ENCODE measurements around the gene TYMP. TPM values are rescaled to one million over a fixed set of nuclear protein-coding genes. Genes with fewer than 3 reads are reported as not detected.

TYMP gene
- total and polyA plus RNA-seq, 2 donors (not counting 3 experiments of a cell fraction or from before 2014, with no cell fraction given): 2.0 to 2.4 TPM

DNA sequence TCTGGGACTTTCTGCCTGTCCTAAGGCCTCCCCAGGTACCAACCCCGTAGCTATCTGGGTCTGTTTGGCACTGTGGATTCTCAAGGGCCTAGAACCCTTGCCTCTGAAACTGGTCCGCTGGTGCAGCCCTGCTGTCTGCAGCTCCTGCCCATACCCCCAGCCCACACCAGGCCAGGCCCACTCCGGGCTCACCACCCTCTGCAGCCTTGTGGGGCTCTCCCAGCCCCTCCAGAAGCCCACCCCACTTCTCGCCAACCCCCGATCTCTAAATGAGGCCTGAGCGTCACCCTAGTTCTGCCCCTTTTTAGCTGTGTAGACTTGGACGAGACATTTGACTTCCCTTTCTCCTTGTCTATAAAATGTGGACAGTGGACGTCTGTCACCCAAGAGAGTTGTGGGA is 20.6 kb upstream of the TYMP start:
- ChIA-PET POLR2A (no interaction called here), CTCF (interaction anchor here (1.1 to 2.8 kb wide), 3 partner anchors 9 to 25 kb away, joined by 3 to 11 read pairs (median 8); partner anchors contain the start of genes SCO2 and SYCE3)
- intact Hi-C loops (cut with micrococcal nuclease): no loop called here

DNA sequence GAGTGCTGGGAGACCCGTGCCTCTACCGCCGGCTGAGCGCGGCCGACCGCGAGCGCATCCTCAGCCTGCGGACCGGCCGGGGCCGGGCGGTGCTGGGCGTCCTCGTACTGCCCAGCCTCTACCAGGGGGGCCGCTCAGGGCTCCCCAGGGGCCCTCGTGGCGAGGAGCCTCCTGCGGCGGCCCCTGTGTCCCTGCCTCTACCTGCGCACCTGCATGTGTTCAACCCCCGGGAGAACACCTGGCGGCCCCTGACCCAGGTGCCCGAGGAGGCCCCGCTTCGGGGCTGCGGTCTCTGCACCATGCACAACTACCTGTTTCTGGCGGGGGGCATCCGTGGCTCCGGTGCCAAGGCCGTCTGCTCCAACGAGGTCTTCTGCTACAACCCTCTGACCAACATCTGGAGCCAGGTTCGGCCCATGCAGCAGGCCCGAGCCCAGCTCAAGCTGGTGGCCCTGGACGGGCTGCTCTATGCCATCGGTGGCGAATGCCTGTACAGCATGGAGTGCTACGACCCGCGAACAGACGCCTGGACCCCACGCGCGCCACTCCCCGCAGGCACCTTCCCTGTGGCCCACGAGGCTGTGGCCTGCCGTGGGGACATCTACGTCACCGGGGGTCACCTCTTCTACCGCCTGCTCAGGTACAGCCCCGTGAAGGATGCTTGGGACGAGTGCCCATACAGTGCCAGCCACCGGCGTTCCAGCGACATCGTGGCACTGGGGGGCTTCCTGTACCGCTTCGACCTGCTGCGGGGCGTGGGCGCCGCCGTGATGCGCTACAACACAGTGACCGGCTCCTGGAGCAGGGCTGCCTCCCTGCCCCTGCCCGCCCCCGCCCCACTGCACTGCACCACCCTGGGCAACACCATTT is 19.3 kb upstream of the TYMP start:
- DNase-seq (ENCODE audit: low read depth, low spot score) (no peak), FAIRE-seq (no peak)
- H2AFZ ChIP-seq (ENCODE audit: low read depth, low read length): no peak overlapping the region
- TF ChIP-seq JUN (IDR thresholded peaks at IDR 0.05; ENCODE audit: borderline replicate concordance, insufficient read depth, insufficient read length, low read depth) (no peak), FOS (IDR thresholded peaks at IDR 0.05; ENCODE audit: borderline replicate concordance, insufficient read depth, low read length) (no peak), EZH2 (IDR thresholded peaks at IDR 0.05; ENCODE audit: borderline replicate concordance, low read depth, low read length, severe bottlenecking) (no peak), GATA2 (IDR thresholded peaks at IDR 0.05; ENCODE audit: insufficient read depth, insufficient read length, low read depth, low read length) (no peak), POLR2A (IDR thresholded peaks at IDR 0.05; ENCODE audit: low read depth, low read length) (no peak), MYC (IDR thresholded peaks at IDR 0.05; ENCODE audit: low read depth, low read length) (no peak), CTCF (IDR thresholded peaks at IDR 0.05; ENCODE audit: extremely low read depth in 1 of 2, insufficient read depth in 1 of 2, low read depth in 1 of 2, low read length in 2 of 2) (no peak), POLR2AphosphoS5 (IDR thresholded peaks at IDR 0.05; ENCODE audit: insufficient read depth, low read depth, low read length) (no peak)
- TF ChIP-seq, protein P1, sequence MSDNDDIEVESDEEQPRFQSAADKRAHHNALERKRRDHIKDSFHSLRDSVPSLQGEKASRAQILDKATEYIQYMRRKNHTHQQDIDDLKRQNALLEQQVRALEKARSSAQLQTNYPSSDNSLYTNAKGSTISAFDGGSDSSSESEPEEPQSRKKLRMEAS (IDR thresholded peaks at IDR 0.05; ENCODE audit: insufficient read depth, insufficient read length): no peak
- no peak overlapping the region for H3K27ac ChIP-seq (ENCODE audit: insufficient read depth, low read depth, low read length)
- H3K9me1 ChIP-seq (replicated peaks; ENCODE audit: control insufficient read depth, extremely low read depth, insufficient read depth, low read length): no peaks in the 10 kb centered on the region
- ChIA-PET CTCF (interaction anchor here (2.2 to 2.8 kb wide), 3 partner anchors 14 to 23 kb away, joined by 8 to 11 read pairs (median 9); partner anchors contain the start of genes SCO2 and SYCE3), POLR2A (no interaction called here)
- H3K27me3 ChIP-seq (ENCODE audit: control insufficient read depth in 2 of 2, insufficient read depth in 2 of 2, low read length in 2 of 2): peaks cover 29 to 43% of the 10 kb centered on the region in 2 experiments
- no peak overlapping the region for H3K4me3 ChIP-seq (replicated peaks in 1 of 3; ENCODE audit: insufficient read depth in 1 of 3, low read depth in 1 of 3, low read length in 3 of 3)
- H3K4me2 ChIP-seq (ENCODE audit: insufficient read depth, low read length): no peak overlapping the region
- no peaks in the 10 kb centered on the region for H3K4me1 ChIP-seq (ENCODE audit: control insufficient read depth, extremely low read depth, insufficient read depth, low read length)
- H3K9me3 ChIP-seq (replicated peaks; ENCODE audit: control insufficient read depth, insufficient read depth, low read length): no peaks in the 10 kb centered on the region
- intact Hi-C loops (cut with micrococcal nuclease): no loop called here
- no TSS peak for BruUV-seq (replicated peaks)
- H4K20me1 ChIP-seq (replicated peaks; ENCODE audit: control insufficient read depth, extremely low read depth, insufficient read depth, low read length): no peaks in the 10 kb centered on the region
- dilution Hi-C loops (cut with MboI; ENCODE audit: extremely low pct_ligation_motif_present, low sequenced_read_pairs): no loop called here
- no peaks in the 10 kb centered on the region for H3K79me2 ChIP-seq (ENCODE audit: control insufficient read depth, insufficient read depth, low read length)
- H3K9ac ChIP-seq (replicated peaks; ENCODE audit: extremely low read depth, insufficient read depth, low read length): no peak overlapping the region
- no peaks in the 10 kb centered on the region for H3K36me3 ChIP-seq (ENCODE audit: control insufficient read depth in 2 of 2, extremely low read depth in 1 of 2, insufficient read depth in 2 of 2, low read length in 2 of 2)

More for the DNA sequence above, 20.6 kb upstream of the TYMP start:
- Histone ChIP-seq H3K9ac (replicated peaks; ENCODE audit: extremely low read depth, insufficient read depth, low read length) (no peak overlapping the region), H3K9me1 (replicated peaks; ENCODE audit: control insufficient read depth, extremely low read depth, insufficient read depth, low read length) (no peaks in the 10 kb centered on the region), H3K4me3 (replicated peaks in 1 of 3; ENCODE audit: insufficient read depth in 1 of 3, low read depth in 1 of 3, low read length in 3 of 3) (no peak overlapping the region), H4K20me1 (replicated peaks; ENCODE audit: control insufficient read depth, extremely low read depth, insufficient read depth, low read length) (no peaks in the 10 kb centered on the region), H2AFZ (ENCODE audit: low read depth, low read length) (no peak overlapping the region), H3K27me3 (ENCODE audit: control insufficient read depth in 2 of 2, insufficient read depth in 2 of 2, low read length in 2 of 2) (peaks cover 27 to 43% of the 10 kb centered on the region in 2 experiments), H3K9me3 (replicated peaks; ENCODE audit: control insufficient read depth, insufficient read depth, low read length) (no peaks in the 10 kb centered on the region), H3K27ac (ENCODE audit: insufficient read depth, low read depth, low read length) (no peak overlapping the region), H3K4me1 (ENCODE audit: control insufficient read depth, extremely low read depth, insufficient read depth, low read length) (no peaks in the 10 kb centered on the region), H3K79me2 (ENCODE audit: control insufficient read depth, insufficient read depth, low read length) (no peaks in the 10 kb centered on the region), H3K4me2 (ENCODE audit: insufficient read depth, low read length) (no peak overlapping the region), H3K36me3 (ENCODE audit: control insufficient read depth in 2 of 2, extremely low read depth in 1 of 2, insufficient read depth in 2 of 2, low read length in 2 of 2) (no peaks in the 10 kb centered on the region)
- BruUV-seq (replicated peaks): no TSS peak
- FAIRE-seq (no peak), DNase-seq (ENCODE audit: low read depth, low spot score) (no peak)
- TF ChIP-seq EZH2 (IDR thresholded peaks at IDR 0.05; ENCODE audit: borderline replicate concordance, low read depth, low read length, severe bottlenecking) (no peak), GATA2 (IDR thresholded peaks at IDR 0.05; ENCODE audit: insufficient read depth, insufficient read length, low read depth, low read length) (no peak), JUN (IDR thresholded peaks at IDR 0.05; ENCODE audit: borderline replicate concordance, insufficient read depth, insufficient read length, low read depth) (no peak), POLR2AphosphoS5 (IDR thresholded peaks at IDR 0.05; ENCODE audit: insufficient read depth, low read depth, low read length) (no peak), POLR2A (IDR thresholded peaks at IDR 0.05; ENCODE audit: low read depth, low read length) (no peak), FOS (IDR thresholded peaks at IDR 0.05; ENCODE audit: borderline replicate concordance, insufficient read depth, low read length) (no peak)
- dilution Hi-C loops (cut with MboI; ENCODE audit: extremely low pct_ligation_motif_present, low sequenced_read_pairs): no loop called here

Data from endothelial cell of umbilical vein (primary cell).